ENCODE results near the gene LOXL3.

Gene LOXL3

DNA sequence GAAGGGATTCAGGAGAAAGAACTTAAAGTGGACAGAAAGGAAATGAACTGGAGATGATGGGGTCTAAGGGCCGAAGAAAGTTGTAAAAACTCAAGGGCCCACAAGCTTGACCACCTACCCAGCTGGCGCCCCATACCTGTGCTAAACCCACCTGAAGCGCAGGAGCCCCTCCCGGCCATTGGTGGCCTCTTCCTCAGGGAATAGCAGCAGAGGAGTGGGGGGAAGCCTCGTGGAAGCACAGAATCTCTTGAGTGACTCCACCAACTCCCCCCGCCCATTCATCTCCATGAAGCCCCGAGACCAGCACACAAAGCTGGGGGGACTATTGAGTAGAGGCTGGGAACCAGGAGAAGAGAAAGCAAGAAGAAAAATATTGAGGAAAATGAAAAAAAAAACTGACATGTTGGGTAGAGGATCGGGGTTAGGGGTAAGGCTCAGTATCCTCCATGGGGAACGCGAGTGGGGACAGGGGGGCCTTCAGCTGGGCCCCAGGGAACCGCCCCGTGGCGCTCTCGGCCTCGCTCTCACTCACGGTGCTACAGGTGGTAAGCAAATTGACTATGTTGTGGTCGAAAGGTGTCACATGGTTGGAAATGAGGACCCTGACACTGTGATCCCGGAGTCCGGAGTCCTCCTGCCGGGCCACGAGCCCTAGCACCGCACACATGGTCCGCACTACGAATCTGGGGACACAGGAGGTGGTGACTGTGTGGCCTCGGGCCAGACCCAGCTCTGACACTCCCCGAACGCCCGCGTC lies 25.0 kb downstream of the LOXL3 start:
- DNase-seq (ENCODE audit: low read depth): peak; percentile 69

DNA sequence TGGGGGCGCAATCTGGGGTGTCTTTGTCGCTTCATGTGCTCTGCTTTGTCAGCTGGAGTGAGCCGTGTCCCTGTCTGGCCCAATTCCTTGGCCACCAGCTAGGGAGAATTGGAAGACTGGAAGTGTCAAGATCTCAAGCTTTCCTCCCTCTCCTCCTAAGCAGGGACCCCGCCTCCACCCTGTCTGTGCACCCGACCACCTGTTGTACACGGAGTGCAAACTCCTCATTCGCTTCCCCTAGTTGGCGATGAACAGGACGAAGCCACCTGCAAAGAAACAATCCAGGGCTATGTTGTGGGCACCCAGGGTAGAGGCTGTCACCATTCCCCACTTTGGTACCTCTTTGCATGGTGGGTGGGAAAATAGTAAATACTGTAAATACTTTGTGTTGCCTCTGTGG lies 26.0 kb downstream of the LOXL3 start:
- no peak for DNase-seq (ENCODE audit: low read depth)

DNA sequence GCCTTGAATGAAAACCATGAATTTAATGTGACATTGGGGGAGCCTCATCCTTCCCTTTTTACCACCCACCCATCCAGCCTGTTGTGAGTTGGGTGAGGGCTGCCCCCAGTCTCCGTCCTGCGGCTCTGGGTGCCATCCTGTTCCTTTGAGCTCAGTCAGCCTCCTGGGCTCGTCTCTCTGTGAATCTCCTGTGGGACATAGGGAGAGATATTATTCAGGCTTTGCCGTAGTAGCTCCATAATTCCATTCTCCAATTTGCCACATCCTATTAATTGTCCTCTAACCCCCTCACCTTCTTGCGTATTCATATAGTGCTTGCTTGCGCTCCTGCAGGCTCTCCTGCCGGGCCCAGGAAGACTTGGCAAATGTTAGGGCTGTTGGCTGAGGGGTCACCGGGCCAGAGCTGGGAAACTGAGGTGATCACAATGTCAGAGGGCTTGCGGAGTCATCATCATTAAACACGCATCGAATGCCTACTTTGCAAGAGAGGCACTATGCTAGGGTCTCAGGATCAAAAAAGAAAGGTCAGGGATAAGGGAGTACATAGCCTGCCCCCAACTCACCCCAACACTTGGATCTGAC lies 27.0 kb downstream of the LOXL3 start:
- DNase-seq (ENCODE audit: low read depth): no peak

DNA sequence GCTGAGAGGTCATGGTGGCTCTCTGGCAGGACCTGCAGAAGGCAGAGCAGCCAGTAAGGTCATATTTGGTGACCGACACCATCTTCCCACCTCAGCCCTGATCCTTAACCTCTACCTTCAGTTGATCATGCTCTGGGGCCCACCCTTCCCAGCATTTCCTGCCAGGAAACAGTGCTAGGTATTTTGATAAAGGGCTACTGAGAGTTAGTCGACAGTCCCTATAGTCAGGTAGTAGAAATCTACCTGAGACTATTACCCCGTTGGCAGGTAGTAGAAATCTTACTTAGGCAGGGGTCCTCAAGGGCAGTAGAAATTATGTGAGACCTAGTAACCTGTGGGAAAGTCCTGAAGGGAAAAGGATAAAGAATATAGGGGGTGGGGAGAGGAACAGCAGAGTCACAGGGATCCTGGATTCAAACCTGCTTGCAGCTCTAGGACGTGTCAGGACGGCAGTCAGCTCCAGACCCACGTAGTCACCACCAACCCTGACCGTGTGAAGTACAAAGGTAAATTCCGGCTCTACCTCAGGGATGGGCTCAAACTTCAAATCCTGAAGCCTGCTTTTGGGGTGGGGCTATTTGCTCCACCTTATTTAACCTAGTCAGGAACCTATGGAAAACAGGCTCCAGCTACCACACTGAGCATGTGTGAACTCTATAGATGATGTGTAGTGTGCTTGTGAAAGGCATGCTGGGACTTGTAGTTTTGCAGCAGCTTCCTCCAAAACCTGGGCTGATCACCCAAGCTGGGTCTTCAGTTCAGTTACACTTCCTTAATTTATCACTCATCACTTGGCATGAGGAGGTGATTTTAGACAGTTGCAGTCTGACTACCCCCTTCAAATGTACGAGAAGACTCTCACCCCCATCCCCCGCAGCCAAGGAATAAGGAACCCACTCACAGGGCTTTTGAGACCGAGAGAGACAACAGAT lies 27.8 kb downstream of the LOXL3 start, which contains the start of gene DQX1:
TSS of gene DQX1 (minus strand) at position 515 of the 932 bp plus-strand sequence. CDS start at position 13, 502 bp downstream.
- DNase-seq (ENCODE audit: low read depth): peak; percentile 64

DNA sequence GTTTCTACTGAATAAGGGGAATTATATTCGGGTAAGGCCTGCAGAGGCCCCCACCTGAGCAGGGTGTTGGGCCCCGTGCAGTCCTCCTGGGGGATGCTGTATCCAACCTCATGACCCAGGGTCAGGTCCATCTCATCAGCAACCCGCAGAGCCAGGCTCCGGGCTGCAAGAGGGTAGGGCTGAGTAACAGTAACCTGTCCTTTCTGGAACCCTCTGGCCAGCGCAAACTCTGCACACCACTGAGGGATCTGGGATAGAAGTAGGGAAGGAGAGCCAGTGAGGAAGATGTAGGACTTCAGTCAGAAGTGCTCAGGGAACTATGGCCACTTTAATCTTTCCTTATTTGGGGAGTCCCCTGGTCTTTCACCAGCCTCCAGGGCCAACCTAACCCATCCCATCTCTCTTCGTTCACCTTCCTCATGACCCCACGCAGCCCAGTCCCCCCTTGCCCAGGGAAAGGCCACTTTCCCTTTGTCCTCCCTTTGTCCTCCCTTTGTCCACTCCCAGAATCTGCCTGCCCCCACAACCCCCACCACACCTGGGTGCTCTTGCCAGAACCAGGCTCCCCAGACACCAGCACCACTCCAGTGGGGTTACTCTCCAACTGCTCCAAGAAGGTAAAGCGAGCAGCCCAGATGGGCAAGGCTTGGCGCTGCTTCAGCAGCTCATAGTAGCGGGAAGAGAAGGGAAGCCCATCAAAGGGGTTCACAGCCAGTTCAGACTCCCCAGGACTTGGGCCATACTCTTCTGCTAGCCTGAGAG lies 28.6 kb downstream of the LOXL3 start:
- DNase-seq (ENCODE audit: low read depth): no peak

DNA sequence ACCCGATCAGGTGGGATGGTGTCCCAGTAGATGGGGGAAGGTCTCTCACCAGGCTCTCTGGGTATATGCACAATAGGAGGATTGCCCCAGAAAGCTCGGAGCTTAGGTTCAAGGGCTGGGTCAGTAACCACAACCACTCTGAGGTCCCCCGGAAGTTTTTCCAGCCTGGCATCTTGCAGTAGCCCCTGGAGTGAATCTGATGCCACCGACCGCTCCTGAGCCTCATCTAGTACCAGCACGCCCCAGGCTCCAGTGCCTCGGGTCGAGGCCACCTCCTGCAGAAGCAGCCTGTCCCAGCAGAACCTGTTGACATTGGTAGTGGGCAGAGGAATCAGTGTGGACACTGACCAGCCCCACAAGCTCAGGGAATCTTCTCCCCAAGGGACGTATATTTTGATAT lies 29.7 kb downstream of the LOXL3 start:
- DNase-seq (ENCODE audit: low read depth): no peak

DNA sequence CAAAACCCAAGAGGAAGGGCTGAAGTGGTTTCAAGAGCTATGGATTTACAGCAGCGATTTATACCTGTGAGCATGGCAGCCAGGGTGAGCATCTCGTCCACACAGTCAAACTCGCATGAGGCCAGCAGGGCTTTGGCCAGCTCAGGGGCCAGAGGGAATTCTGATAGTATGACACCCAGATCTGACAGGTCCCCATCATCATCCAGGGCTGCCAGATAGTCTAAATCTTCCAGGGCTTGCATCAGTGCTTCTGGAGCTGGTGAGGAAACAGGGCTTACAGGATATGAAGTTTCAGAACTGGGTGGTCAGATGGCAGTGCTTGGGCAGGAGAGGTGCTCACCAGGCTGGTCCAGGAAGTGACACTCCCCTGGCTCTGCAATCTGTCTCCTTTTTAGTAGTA lies 31.2 kb downstream of the LOXL3 start:
- DNase-seq (ENCODE audit: low read depth): no peak

DNA sequence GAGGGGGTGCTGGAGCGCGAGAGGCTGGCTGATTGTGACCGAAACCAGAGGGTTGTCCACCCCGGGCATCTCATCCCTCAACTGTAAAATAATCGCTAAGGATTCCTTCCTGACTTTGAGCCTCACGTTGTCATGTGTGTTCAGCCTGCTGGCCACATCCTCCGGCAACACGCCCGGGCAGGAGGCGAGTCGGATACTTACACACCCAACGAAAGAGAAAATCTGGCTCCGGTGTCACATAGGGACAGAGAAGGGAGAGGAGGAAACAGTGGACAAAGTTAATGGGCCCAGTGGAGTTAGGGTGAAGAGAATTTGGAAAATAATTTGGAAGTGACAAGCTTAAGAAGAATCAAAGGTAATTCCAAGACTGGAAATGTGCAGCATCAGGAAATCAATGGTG lies 37.1 kb downstream of the LOXL3 start:
- DNase-seq (ENCODE audit: low read depth): no peak

DNA sequence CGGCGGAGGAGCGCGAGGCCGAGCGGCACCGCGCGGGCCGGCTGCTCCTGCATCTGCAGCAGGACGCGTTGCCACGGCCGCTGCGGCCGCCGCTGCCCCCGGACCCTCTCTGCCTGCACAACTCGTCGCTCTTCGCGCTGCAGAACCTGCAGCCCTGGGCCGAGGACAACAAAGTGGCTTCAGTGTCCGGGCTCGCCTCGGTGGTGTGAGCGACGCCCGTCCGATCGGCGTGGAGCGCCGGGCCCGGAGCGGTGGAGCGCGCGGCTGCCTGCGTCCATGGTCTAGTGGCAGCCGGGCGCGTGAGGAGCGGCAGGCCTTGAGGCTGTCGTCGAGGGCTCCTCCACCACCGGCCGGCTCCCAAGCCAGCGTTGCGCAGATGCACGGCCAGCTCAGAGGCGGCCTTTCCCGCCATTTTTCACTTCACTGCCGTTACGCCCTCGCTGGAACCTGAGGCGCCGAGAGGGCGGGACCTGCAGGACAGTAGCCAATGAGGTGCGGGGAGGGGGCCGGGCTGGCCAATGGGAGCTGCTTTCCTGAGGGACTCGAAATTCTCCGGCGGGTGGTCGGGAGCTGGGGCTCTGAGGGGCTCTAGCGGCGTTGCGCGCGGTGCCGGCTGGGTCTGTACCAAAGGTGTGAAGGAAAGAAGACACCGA lies 37.6 kb downstream of the LOXL3 start:
- no peak for DNase-seq (ENCODE audit: low read depth)

DNA sequence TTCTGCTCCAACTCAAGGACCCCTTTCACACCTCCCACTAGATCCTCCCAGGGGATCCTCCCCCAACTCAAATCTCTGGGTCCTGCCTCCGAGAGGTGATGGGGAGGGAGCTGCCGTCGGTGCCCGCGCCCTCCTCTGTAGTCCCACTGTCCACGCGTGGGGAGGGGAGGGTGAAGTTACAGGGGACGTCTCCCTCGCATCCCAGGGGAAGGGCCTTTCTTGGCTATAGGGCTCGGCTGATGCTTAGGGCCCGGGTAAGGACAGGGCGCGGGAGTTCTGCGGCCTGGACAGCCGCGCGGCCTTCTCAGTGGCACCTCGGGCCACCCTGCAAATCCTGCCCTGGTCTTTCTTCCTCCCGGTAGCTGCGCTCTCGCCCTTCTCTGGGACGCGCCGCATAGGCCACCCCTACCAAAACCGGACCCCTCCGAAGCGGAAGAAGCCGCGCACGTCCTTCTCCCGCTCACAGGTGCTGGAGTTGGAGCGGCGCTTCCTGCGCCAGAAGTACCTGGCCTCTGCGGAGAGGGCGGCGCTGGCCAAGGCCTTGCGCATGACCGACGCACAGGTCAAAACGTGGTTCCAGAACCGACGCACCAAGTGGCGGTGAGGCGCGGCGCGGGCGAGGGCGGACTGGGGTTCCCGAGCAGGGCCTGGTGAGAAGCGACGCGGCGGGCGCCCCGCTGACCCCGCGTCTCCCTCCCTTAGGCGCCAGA lies 38.3 kb downstream of the LOXL3 start:
- DNase-seq (ENCODE audit: low read depth): no peak

DNA sequence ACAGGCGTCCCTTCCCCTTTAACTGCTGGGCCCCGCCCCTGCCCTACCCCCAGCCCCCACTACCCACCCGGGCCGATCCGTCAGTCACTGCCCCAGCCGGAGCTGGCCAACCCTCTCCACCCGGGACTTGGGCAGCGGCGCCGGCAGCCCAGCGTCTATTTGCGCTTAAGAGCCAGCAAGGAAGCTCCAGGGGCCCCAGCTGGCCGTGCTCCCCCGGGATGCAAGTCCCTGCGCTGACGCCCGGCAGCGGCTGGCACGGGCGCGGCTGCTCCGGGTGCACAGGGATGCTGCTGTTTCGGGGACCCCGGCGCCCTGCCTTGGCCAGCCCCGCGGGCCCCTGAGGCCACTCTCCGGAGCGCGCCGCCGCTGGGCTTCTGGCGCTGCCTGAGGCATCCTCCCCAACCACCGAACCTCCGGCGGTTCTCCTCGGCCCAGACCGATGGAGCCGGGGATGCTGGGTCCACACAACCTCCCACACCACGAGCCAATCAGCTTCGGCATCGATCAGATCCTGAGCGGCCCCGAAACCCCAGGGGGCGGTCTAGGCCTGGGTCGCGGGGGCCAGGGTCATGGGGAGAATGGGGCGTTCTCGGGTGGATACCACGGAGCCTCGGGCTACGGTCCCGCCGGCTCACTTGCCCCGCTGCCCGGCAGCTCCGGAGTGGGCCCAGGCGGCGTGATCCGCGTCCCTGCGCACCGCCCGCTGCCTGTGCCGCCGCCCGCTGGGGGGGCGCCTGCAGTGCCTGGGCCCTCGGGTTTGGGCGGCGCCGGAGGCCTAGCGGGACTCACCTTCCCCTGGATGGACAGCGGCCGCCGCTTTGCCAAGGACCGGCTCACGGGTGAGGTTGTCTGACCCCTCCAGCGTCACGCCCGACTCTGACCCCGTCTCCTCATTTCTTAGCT lies 39.1 kb downstream of the LOXL3 start, which contains the start of gene TLX2:
TSS of gene TLX2 (plus strand) at position 83 of the 903 bp plus-strand sequence. CDS start at position 440, 357 bp downstream.
- no peak for DNase-seq (ENCODE audit: low read depth)

DNA sequence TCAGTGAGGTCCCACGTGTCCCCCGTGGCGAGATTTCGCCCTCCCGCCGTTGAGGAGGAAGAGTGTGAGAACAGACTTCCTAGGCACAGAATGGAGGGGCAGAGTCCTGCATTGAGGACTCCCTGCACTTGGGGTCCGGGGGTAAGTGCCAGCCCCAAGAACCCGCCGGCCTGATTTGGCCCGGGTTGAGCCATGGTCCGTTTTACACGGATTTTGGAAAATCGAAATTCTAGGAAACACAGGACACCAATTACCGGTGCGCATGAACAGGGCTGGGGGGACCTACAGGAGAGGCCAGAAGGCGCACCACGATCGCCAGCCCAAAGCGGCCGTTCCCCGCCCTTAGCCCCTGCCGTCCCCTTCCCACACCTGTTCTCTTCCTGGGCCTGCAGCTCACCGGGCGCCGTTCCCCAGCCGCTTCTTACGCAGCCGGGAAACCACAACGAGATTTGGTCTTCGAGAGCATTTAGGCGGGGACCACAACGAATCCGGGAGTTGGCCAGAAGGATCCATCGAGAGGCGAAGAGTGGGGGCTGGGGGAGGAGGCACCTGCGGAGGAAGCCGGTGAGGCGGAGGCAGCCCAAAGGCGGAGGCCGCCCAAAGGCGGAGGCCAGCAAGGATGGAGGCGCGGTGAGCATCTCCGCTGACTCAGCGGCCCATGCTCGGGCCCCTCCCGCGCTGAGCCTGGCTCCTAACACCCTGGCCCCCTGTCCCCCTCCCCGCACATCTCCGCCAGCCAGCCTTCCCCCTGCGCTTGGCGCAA lies 40.0 kb downstream of the LOXL3 start:
- DNase-seq (ENCODE audit: low read depth): no peak

DNA sequence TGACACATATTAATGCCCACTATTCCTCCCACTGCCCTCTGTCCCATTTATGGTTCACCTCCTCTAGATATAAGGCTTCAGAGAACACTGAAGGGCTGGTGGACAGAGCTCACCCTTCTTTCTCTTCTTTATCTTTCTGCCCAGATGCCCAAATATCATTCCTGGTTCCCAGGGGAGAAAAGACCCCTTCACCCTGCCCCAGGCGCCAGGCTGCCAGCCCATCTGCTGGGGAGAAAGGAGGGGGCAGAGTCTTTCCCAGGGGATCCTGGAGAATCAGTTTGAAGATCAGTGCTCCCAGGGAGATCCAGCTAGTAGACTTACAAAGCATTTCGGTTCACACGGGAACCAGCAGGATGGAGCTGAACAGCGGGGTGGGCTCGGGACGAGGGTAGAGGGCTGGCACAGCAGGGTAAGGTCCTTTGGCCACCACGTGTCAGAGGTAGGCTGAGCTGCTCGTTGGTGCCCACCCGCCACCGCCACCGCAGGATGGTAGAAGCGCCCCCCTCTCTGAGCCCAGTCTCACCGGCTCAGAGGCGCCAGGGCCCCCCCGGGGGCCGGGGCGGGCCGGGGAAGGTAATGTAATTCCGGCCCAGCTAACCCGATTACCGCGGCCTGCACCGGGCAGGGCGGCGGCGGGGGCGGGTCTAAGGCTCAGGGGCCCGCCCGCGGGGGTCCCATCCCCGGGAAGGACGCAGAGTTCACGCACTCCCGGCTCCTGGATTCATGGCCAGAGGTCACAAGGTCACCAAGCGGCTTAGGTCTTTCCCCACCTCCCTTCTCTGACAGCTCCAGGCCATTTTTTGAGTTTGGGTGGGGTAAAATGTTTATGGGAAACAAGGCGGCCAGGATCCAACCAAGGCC lies 40.8 kb downstream of the LOXL3 start:
- DNase-seq (ENCODE audit: low read depth): no peak

DNA sequence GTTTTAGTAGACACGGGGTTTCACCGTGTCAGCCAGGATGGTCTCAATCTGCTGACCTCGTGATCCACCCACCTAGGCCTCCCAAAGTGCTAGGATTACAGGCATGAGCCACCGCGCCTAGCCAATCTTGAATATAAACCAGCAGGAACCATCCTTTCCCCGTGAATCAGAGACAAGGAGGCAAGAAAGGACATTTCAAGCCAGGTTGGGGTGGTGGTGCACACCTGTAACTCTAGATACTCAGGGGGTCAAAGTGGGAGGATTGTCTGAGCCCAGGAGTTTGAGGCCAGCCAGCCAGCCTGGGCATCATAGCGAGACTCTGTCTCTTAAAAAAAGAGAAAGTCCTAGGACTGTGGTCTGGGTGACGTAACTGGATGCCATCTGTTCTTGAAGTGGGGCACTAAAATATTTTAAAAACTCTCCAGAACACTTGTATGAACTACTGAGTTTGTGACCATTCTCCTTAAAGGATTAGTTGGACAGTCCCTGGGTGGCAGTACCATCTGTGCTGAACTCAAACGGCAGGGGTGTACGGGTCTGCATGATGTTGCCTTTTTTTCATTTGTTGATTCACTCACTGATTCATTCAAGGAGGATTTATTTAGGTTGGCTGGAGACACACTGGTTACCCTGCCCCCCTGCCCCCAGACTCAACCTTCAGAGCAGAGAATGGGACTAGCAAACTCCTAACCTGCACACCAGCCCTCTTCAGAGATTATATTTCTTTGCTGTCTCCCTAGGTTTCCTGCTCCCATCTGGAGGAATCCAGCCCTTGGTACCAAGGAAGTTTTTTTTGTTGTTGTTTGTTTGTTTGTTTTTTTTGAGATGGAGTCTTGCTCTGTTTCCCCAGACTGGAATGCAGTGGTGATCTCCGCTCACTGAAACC lies 42.4 kb downstream of the LOXL3 start:
- DNase-seq (ENCODE audit: low read depth): peak; percentile 40

DNA sequence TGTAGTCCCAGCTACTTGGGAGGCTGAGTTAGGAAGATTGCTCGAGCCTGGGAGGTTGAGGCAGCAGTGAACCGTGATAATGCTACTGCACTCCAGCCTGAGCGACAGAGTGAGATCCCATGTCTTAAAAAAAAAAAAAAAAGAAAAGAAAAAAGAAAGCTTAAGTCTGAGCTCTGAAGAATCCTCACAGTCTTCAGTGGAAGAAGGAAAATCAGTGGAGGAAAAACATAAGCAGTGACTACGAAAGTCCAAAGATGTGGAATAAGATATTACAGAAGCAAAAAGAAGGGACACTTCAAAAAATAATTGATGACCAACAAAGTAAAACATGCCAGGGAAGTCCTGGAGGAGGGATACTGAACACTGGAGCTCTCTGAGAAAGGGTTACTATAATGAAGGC lies 43.5 kb downstream of the LOXL3 start:
- DNase-seq (ENCODE audit: low read depth): no peak

DNA sequence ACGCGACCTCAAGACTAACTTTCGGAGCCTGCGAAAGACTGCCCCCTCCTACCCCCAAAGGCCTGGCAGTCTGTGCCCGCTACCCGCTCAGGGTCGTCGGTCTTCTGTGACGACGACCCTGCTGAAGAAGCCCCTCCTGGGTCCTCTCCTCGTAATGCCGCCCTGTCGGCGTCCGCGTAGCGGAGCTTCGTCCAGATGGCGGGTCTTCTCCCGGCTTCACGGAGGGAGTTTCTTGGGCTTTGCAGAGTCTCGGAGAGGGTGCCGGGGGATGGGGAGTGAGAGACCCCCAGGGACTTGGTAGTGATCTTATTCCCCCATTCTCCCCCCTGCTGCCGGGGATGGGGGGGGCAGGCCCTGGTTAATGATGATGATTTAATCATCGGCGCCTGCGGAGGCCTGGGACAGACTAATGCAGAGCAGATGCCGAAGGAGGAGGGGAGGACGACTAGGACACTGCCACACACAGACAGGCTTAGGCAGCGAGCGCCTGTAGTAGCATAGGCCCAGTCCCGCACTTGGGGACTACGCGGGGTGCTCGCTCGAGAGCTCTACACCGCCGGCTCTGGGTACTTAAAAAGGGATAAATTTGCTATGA lies 45.7 kb downstream of the LOXL3 start:
- peak; percentile 64 for DNase-seq (ENCODE audit: low read depth)
